Upper lobe of left lung (tissue), 6 donors: ENCODE data around the gene LRP1B. TPM values are rescaled to one million over a fixed set of nuclear protein-coding genes. Genes with fewer than 3 reads are reported as not detected.

Source experiments
- ATAC-seq, 2 donors: fragments of 200-7000 bp; cut with Tn5 transposase; one replicate each; pipeline ENCODE4 v1.9.1; 2022; ENCODE audit warnings: mild to moderate bottlenecking in 2 of 2, moderate library complexity in 2 of 2; ENCODE audit not compliant: low FRiP score in 2 of 2
- DNase-seq, 2 donors: peaks; one replicate each; pipeline ENCODE4 v3.0.0-alpha.2; 2019 to 2020
- H3K27ac ChIP-seq, 4 donors: fragments of 200-600 bp; sonication (generic); one replicate each; pipeline ENCODE4 v1.5.1; 2016 to 2019
- H3K27me3 ChIP-seq, 4 donors: fragments of 200-600 bp; sonication (generic); one replicate each; pipeline ENCODE4 v1.5.1; 2017 to 2019
- H3K36me3 ChIP-seq, 4 donors: fragments of 200-600 bp; sonication (generic); one replicate each; pipeline ENCODE4 v1.5.1; 2016 to 2019
- H3K4me1 ChIP-seq, 4 donors: fragments of 200-600 bp; sonication (generic); one replicate each; pipeline ENCODE4 v1.5.1; 2018 to 2019
- H3K4me3 ChIP-seq, 4 donors: fragments of 200-600 bp; sonication (generic); one replicate each; pipeline ENCODE4 v1.5.1; 2017 to 2019; ENCODE audit warnings: mild to moderate bottlenecking in 2 of 4, moderate library complexity in 1 of 4
- H3K9me3 ChIP-seq, 4 donors: fragments of 200-600 bp; sonication (generic); one replicate each; pipeline ENCODE4 v1.5.1; 2018 to 2019
- CTCF ChIP-seq, 6 experiments: fragments of 450-650 bp in 4 of 6; fragments of 200-600 bp in 2 of 6; sonication (generic) in 2 of 6; IDR thresholded peaks; one replicate each; pipeline ENCODE4 v1.5.1; 2016 to 2019; ENCODE audit warnings: antibody characterized with exemption in 6 of 6
- EP300 ChIP-seq, 4 donors: sonication (generic); formaldehyde crosslinking; IDR thresholded peaks; one replicate each; pipeline ENCODE4 v1.5.1; 2017; ENCODE audit warnings: antibody characterized with exemption in 4 of 4, control low read depth in 2 of 4
- POLR2A ChIP-seq, 4 donors: fragments of 450-650 bp; IDR thresholded peaks; one replicate each; pipeline ENCODE4 v1.5.1; 2016 to 2017; ENCODE audit warnings: antibody characterized with exemption in 4 of 4, mild to moderate bottlenecking in 2 of 4
- POLR2AphosphoS5 ChIP-seq, 2 donors: sonication (generic); formaldehyde crosslinking; IDR thresholded peaks; one replicate each; pipeline ENCODE4 v1.5.1; 2017; ENCODE audit warnings: antibody characterized with exemption in 2 of 2
- WGBS, 2 donors: methylation state at CpG; one replicate each; pipeline ENCODE4 v1.1.5; 2017 to 2018; 5-methylcytosine and 5-hydroxymethylcytosine counted together
- total RNA-seq, 6 donors: library from RNA; depleted of rRNA in 4 of 6; stranded (reverse); fragments of >200 nt in 4 of 6; gene quantifications; one replicate each; pipeline versions ENCODE4 v1.1.0 to v1.2.1, GENCODE V29; 2016 to 2021
- donor health status: DM: no; HTN: no; CAD: no; lungs with moderate emphysema.
- donor health status: DM: no; HTN: yes; CAD: no; lungs with severe emphysema.

Gene LRP1B
- total RNA-seq, 6 donors from 2014 or later: under 0.01 to 0.46 (median 0.11) TPM

GRCh38 chr2:140508756-140509155, 1622.1 kb downstream of the LRP1B start:
- TF ChIP-seq POLR2A (IDR thresholded peaks at IDR 0.05) (no peak), POLR2AphosphoS5 (IDR thresholded peaks at IDR 0.05) (no peak), EP300 (IDR thresholded peaks at IDR 0.05) (no peak), CTCF (IDR thresholded peaks at IDR 0.05) (no peak)
- Histone ChIP-seq H3K27me3 (no peaks in the 10 kb centered on the region), H3K4me1 (no peaks in the 10 kb centered on the region), H3K36me3 (no peaks in the 10 kb centered on the region), H3K4me3 (no peak overlapping the region), H3K27ac (no peak overlapping the region), H3K9me3 (no peaks in the 10 kb centered on the region)
- 54 to 60% methylated on average over 4 of the region's 4 CpGs for WGBS, 2 donors
- ATAC-seq: no peak
- DNase-seq: no peak

GRCh38 chr2:140506606-140507005, 1624.2 kb downstream of the LRP1B start:
- DNase-seq: no peak
- H3K27me3 ChIP-seq: no peaks in the 10 kb centered on the region
- H3K36me3 ChIP-seq: no peaks in the 10 kb centered on the region
- H3K4me1 ChIP-seq: no peaks in the 10 kb centered on the region
- WGBS, 2 donors: 93 to 96% methylated on average over 2 of the region's 2 CpGs
- TF ChIP-seq EP300 (IDR thresholded peaks at IDR 0.05) (no peak), CTCF (IDR thresholded peaks at IDR 0.05) (no peak), POLR2AphosphoS5 (IDR thresholded peaks at IDR 0.05) (no peak), POLR2A (IDR thresholded peaks at IDR 0.05) (no peak)
- no peak overlapping the region for H3K27ac ChIP-seq
- H3K9me3 ChIP-seq: no peaks in the 10 kb centered on the region
- H3K4me3 ChIP-seq: no peak overlapping the region
- ATAC-seq: no peak

- H3K27me3 ChIP-seq: no peaks in the 10 kb centered on the region
- DNase-seq (no peak), ATAC-seq (no peak)
- 54 to 59% methylated on average over 2 of the region's 2 CpGs for WGBS, 2 donors
- H3K4me3 ChIP-seq: no peak overlapping the region
- TF ChIP-seq CTCF (IDR thresholded peaks at IDR 0.05) (no peak), POLR2AphosphoS5 (IDR thresholded peaks at IDR 0.05) (no peak), EP300 (IDR thresholded peaks at IDR 0.05) (no peak), POLR2A (IDR thresholded peaks at IDR 0.05) (no peak)
- H3K9me3 ChIP-seq: no peaks in the 10 kb centered on the region
- no peaks in the 10 kb centered on the region for H3K36me3 ChIP-seq
- no peaks in the 10 kb centered on the region for H3K4me1 ChIP-seq
- no peak overlapping the region for H3K27ac ChIP-seq
Measured at GRCh38 chr2:140504601-140505000, 1626.2 kb downstream of the LRP1B start.

GRCh38 chr2:140502951-140503630, 1627.7 kb downstream of the LRP1B start:
- ATAC-seq: no peak
- WGBS, 2 donors: 69 to 91% methylated on average over 6 of the region's 6 CpGs
- Histone ChIP-seq H3K9me3 (no peaks in the 10 kb centered on the region), H3K27ac (no peak overlapping the region), H3K4me1 (no peaks in the 10 kb centered on the region), H3K4me3 (no peak overlapping the region), H3K36me3 (no peaks in the 10 kb centered on the region), H3K27me3 (no peaks in the 10 kb centered on the region)
- DNase-seq: no peak
- TF ChIP-seq POLR2AphosphoS5 (IDR thresholded peaks at IDR 0.05) (no peak), CTCF (IDR thresholded peaks at IDR 0.05) (no peak), EP300 (IDR thresholded peaks at IDR 0.05) (no peak), POLR2A (IDR thresholded peaks at IDR 0.05) (no peak)

- no peaks in the 10 kb centered on the region for H3K9me3 ChIP-seq
- H3K27ac ChIP-seq: no peak overlapping the region
- 49 to 56% methylated on average over 4 of the region's 4 CpGs for WGBS, 2 donors
- DNase-seq: no peak
- no peaks in the 10 kb centered on the region for H3K36me3 ChIP-seq
- no peak for ATAC-seq
- no peaks in the 10 kb centered on the region for H3K27me3 ChIP-seq
- H3K4me1 ChIP-seq: no peaks in the 10 kb centered on the region
- no peak for TF ChIP-seq POLR2AphosphoS5 (IDR thresholded peaks at IDR 0.05)
- TF ChIP-seq POLR2A (IDR thresholded peaks at IDR 0.05): no peak
- no peak for TF ChIP-seq CTCF (IDR thresholded peaks at IDR 0.05)
- TF ChIP-seq EP300 (IDR thresholded peaks at IDR 0.05): no peak
- H3K4me3 ChIP-seq: no peak overlapping the region
Measured at GRCh38 chr2:140498360-140498759, 1632.5 kb downstream of the LRP1B start.
